Osteocyte (in vitro differentiated cells): Measurements from ENCODE around the gene DYRK2. TPM values are rescaled to one million over a fixed set of nuclear protein-coding genes. Genes with fewer than 3 reads are reported as not detected.

Experiments used
- DNase-seq: peaks from one replicate; pipeline ENCODE4 v3.0.0; 2021; ENCODE audit warnings: mixed read lengths; ENCODE audit not compliant: unreplicated experiment; ENCODE audit errors: extremely low spot score
- H3K27ac Mint-ChIP-seq: one replicate; pipeline ENCODE4 v1.8.0; 2021; ENCODE audit warnings: mild to moderate bottlenecking, mixed read lengths; ENCODE audit not compliant: unreplicated experiment
- H3K27me3 Mint-ChIP-seq: one replicate; pipeline ENCODE4 v1.8.0; 2021; ENCODE audit warnings: mixed read lengths; ENCODE audit not compliant: unreplicated experiment
- H3K36me3 Mint-ChIP-seq: one replicate; pipeline ENCODE4 v1.8.0; 2021; ENCODE audit warnings: mixed read lengths; ENCODE audit not compliant: unreplicated experiment
- H3K4me1 Mint-ChIP-seq: one replicate; pipeline ENCODE4 v1.8.0; 2021; ENCODE audit warnings: mixed read lengths; ENCODE audit not compliant: unreplicated experiment
- H3K4me3 Mint-ChIP-seq: one replicate; pipeline ENCODE4 v1.8.0; 2021; ENCODE audit warnings: mild to moderate bottlenecking, moderate library complexity, mixed read lengths; ENCODE audit not compliant: unreplicated experiment
- H3K9me3 Mint-ChIP-seq: one replicate; pipeline ENCODE4 v1.8.0; 2021; ENCODE audit warnings: mixed read lengths; ENCODE audit not compliant: unreplicated experiment
- CTCF ChIP-seq: fragments of 200-600 bp; sonication (generic); IDR thresholded peaks from 2 replicates; pipeline ENCODE4 v1.5.0; 2021; ENCODE audit warnings: antibody characterized with exemption, mild to moderate bottlenecking, moderate library complexity
- total RNA-seq: library from RNA; stranded (reverse); gene quantifications from 2 replicates; pipeline ENCODE4 v1.2.1, GENCODE V29; 2021

DYRK2 gene
- total RNA-seq, 1 donor from 2014 or later = 28.9 TPM

- Mint-ChIP-seq H3K4me3 (no peak overlapping the region), H3K27me3 (no peaks in the 10 kb centered on the region), H3K4me1 (peaks cover 17% of the 10 kb centered on the region), H3K27ac (no peak overlapping the region), H3K9me3 (no peaks in the 10 kb centered on the region), H3K36me3 (no peaks in the 10 kb centered on the region)
- DNase-seq = no peak
- no peak for TF ChIP-seq CTCF
Observed at GRCh38 chr12:67693894-67694293, 45.3 kb downstream of the DYRK2 start.

DNA sequence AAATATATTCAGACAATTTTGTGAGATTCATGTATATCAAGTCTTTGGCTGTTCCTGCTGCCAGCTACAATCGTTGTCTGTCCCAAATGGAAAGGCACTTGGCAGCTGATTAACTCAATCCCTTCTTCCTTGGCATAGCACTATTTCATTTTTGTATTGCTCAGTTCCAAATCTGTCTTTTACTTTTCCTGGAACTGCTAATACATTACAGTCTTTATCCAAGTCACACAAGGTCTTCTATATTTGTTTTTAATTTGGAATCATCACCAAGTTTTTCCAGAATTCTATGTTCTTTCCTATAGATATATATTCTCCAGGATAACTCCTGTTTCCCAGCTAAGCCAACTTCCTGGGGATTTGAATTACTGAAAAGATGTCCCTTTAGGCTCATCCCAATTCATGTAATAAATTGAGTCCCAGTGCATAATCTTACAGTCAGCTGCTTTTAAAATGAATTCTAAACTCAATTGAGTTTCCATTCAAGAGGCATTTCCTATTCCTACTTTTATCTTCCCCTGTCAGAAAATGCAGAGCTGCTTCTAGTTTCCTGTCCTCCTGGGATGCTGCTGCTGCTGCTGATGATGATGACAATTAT lies 45.9 kb downstream of the DYRK2 start:
- no peaks in the 10 kb centered on the region for H3K36me3 Mint-ChIP-seq
- TF ChIP-seq CTCF = no peak
- H3K4me1 Mint-ChIP-seq = peaks cover 22% of the 10 kb centered on the region

DNA sequence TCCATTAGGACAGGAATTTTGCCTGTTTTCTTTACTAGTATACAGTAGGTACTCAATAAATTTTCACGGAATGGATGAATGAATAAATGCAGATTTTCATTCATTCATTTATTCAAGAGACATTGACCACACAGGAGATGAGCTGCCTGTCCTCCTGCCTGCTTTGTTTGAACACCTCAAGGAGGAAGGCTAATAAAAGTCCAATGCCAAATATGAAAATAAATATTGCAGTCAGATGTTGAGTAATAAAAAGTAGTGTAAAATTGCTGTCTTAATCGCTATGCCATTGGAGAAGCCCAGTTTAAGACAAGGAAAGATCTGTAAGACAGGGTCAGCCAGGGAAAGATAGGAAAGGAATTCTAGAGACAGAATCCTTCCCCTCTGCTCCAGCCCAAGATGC lies 47.4 kb downstream of the DYRK2 start:
- no peak overlapping the region for H3K4me3 Mint-ChIP-seq
- H3K9me3 Mint-ChIP-seq = no peaks in the 10 kb centered on the region
- no peaks in the 10 kb centered on the region for H3K36me3 Mint-ChIP-seq
- no peak for TF ChIP-seq CTCF
- H3K4me1 Mint-ChIP-seq = peaks cover 31% of the 10 kb centered on the region
- H3K27ac Mint-ChIP-seq = no peak overlapping the region
- H3K27me3 Mint-ChIP-seq = no peaks in the 10 kb centered on the region
- DNase-seq = no peak

More for the DNA sequence above, 45.9 kb downstream of the DYRK2 start:
- Mint-ChIP-seq H3K4me3 (no peak overlapping the region), H3K27me3 (no peaks in the 10 kb centered on the region), H3K27ac (no peak overlapping the region), H3K9me3 (no peaks in the 10 kb centered on the region)
- no peak for DNase-seq

- DNase-seq = no peak
- no peak for TF ChIP-seq CTCF
- Mint-ChIP-seq H3K4me3 (no peak overlapping the region), H3K9me3 (no peaks in the 10 kb centered on the region), H3K27ac (peak overlapping the region; percentile 94), H3K4me1 (peaks cover 38% of the 10 kb centered on the region), H3K27me3 (no peaks in the 10 kb centered on the region), H3K36me3 (no peaks in the 10 kb centered on the region)
Observed at GRCh38 chr12:67697443-67697842, 48.9 kb downstream of the DYRK2 start.

DNA sequence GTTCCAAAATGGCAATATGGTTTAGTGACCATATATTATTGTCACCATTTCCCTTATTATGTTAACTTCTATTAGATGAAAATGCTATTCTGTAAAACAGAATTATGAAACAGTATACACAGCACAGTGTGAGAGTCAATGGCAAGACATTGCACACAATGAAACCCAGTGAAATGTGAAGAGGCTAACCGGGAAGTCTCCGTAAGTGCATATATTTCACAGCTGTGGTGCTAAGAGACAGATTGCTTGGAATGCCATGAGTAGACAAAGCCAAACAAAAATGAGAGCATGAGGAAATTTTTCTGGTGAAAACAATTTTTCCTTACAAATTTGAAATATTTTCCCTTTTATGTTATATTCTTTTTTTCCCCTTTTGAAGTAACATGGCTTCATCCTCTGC lies 49.4 kb downstream of the DYRK2 start:
- H3K27ac Mint-ChIP-seq = peak overlapping the region; percentile 94

More for the DNA sequence above, 49.4 kb downstream of the DYRK2 start:
- H3K4me3 Mint-ChIP-seq = peak overlapping the region; percentile 76
- DNase-seq = no peak
- no peaks in the 10 kb centered on the region for H3K9me3 Mint-ChIP-seq
- no peaks in the 10 kb centered on the region for H3K36me3 Mint-ChIP-seq
- peaks cover 38% of the 10 kb centered on the region for H3K4me1 Mint-ChIP-seq
- H3K27me3 Mint-ChIP-seq = no peaks in the 10 kb centered on the region
- TF ChIP-seq CTCF = no peak
